HG03064 (cell line): Measurements from ENCODE around the gene FAM81A.
"Not testable (repeated sequence)": the region's sequence is repeated elsewhere in the genome, so short reads cannot be mapped to it uniquely, and the experiment has no call there.

ENCODE experiments used
- ATAC-seq: cut with Tn5 transposase; IDR thresholded peaks from one replicate; pipeline ENCODE4 v1.9.1; 2021; ENCODE audit warnings: low read depth; ENCODE audit not compliant: unreplicated experiment

FAM81A gene

DNA sequence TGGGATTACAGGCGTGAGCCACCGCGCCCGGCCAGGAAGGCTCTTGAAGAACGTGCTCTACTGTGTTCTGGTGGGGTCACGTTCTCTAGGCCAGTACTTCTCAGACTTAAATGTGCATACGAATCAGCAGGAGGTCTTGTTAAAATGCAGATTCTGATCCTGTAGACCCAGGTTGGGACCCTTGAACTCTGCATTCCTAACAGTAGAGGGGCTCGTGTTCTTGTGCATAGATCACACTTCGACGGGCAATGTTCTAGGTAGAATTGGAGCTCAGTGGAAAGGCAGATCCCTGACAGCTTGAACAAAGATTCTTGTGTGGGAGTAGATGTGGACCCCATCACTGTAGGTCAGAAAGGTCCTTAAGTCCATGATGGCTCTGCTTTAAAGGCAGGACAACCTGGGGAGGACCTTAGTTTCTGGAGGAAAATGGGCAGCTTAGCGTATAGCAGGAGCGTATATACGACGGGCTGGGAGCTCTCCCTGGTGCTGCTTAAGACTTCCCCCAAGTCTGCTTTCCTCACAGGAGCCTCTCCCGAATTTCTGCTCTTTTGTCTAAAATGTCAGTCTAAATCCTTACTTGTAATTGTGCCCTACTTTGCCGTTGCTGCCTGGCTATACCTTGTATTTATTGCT lies 16.9 kb upstream of the FAM81A start:
- ATAC-seq = no peak

DNA sequence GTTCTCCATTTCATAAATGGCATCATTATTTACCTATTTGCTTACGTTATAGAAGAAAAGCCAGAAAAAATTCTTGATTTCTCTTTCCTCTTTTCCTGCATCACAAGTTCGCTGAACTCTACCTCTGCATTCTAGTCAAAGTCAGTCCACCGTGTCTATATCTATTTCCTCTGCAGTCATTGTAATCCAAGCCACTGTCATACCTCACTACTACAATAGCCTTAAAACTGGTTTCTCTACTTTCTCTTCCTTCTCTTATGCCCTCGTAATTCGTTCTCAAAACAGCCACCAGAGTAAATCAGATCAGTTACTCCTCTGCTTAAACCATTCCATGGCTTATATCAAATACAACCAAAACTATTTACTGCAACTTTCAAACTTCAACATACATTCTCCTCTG lies 13.4 kb upstream of the FAM81A start:
- no peak for ATAC-seq

GRCh38 chr15:59428898-59429297 lies 9.1 kb upstream of the FAM81A start:
- ATAC-seq = not testable (repeated sequence)

- no peak for ATAC-seq
These were observed 5.6 kb upstream of the FAM81A start for GRCh38 chr15:59432389-59432788.

DNA sequence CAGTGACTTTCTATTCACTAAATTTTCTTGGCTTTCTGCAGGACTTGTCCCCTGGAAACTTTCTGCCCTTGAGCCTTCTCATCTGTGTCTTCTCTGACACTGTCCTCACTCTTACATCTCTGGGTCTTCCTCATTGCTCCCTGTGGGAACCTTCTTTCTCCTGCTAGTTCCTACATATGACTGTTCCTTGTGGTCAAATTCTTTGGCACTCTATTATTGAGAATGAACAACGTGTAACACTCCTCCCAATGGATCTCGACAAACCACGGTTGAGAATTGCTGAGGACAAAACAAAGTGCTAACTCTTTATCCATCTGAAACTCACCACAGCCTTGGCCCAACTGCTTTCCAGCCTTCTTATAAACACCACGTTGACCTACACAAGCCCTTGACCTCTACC lies 3.5 kb upstream of the FAM81A start:
- no peak for ATAC-seq

DNA sequence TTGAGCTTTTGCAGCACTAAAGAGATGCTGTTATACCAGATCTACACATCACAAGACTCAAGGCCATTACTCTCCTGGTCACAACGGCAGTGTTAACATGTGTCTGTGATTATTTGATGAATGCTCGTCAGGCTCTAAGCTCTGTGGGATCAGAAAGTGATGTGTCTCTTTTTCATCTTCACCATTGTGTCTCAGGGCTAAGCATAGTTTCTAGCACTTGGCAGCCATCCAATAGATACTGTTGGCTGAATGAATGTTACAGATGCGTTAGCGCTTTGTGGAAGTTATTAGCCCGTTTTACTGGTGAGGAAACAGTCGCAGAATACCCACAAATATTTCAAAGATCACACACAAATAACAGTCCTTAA lies 1.2 kb upstream of the FAM81A start:
- no peak for ATAC-seq

- ATAC-seq = no peak
These were observed 707 bp upstream of the FAM81A start for GRCh38 chr15:59437142-59437816.

DNA sequence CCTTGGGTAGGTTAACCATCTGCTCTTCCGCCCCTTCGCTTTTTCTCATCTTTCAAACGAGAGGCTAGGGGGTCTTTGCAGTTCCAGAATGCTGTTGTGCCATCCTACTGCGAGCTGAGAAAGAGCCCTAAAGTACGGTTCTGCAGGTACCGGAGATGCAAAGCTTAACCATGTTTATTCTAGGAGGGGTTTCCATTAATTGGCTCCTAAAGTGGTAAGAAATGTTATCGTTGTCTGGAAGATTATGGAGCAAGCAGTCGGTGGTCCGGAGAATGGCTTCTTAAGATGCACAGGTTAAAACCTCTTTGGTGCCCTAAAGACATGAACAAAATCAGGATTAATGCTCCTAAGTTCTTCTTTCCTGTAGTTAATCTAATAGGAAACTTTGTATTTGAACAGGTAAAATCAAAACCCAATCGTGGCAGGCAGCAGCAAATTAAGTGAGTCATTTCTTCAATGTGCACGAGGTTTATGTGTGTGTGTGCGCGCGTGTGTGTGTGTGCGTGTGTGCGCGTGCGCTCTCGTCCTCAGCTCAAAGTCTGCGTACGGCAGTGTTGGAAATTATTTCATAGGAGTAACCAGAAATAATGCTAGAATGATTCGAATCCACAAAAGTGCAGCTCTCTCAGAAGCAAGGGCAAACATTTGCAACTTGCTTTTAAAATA lies 772 bp downstream of the FAM81A start:
- no peak for ATAC-seq

- no peak for ATAC-seq
These were observed 1.6 kb downstream of the FAM81A start for GRCh38 chr15:59439576-59439975.

- ATAC-seq = peak; percentile 45
These were observed 5.5 kb downstream of the FAM81A start for GRCh38 chr15:59443341-59444072.

GRCh38 chr15:59444081-59444835 lies 6.3 kb downstream of the FAM81A start:
- ATAC-seq = no peak

DNA sequence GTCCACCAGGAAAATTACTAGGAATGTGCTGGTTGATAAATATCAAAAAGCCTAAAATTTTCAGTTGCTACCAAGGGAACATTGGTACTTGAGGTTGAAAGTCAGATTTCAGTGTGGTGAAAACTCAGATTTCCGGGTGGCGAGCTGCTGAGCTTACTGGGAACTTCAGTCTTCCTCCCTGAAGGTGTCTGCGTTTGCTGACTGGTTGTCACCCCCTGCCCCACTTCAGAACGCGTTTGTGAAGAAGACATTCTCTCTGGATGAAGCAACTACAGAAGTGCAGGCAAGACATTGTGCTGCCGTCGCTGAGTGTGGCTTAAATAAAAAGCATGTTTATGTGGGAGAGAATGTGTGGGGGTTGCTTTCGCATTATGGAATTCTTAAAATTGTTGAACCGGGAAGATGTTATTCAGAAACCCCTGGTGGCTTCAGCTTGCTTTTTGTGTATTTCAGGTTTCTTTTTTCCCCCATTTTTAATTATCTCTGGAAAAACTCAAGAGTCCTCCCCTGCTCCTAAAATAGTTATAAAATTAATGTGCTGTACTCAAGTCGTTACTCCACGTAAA lies 7.1 kb downstream of the FAM81A start:
- ATAC-seq = no peak

GRCh38 chr15:59446232-59446957 lies 8.4 kb downstream of the FAM81A start:
- ATAC-seq = no peak

DNA sequence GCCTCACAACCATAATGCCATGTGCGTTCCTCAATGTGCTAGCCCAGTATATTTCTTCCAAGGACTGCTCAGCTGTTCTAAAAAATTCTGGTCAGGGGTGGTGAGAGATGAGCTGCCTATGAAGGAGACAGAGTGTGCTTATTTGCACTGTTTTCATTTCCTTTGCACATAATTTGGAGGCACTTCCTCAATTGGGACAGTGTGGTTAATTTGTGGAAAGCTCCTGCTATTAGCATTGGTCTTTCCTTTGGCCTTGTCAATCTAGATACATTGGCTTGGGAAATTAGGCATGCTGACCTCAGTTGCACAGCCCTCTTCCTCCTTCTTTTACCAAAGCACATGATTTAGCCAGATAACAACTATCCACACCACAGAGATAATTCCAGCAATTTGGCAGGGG lies 9.4 kb downstream of the FAM81A start:
- ATAC-seq = no peak

GRCh38 chr15:59448871-59449270 lies 10.9 kb downstream of the FAM81A start:
- ATAC-seq = no peak

DNA sequence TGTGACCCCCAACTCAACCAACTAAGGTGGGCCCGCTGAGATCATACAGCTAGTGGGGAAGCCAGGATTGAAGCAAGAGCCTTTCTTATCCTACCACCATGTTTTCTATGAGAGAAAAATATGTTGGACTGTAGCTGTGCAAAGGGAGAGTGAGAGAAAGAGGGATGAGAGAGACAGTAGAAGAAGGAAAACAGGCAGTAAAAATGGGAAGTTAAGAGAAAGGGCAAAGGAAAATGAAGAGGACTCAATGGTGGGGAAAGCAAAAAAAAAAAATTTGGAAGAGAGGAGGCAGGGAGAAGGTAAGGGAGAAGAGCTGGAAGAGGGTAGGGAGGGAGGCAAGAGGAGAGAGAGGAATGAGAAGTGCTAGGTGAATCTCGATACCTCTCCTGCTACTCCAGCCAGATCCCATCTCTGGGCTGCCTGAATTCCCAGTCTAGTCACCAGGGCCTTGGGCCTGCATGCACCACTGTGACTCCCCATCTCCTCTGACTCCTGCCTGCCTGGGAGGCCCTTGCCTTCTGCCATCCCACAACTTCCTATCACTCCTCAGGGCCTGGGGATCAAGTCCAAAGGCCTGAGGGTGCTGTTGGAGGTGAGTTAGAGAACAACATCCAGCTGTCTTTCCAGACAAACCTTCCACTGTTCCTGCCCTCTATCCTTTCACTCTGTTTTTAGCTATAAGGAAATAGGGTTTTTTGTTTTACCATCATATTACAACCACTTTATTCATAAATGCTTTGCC lies 15.7 kb downstream of the FAM81A start:
- ATAC-seq = no peak

DNA sequence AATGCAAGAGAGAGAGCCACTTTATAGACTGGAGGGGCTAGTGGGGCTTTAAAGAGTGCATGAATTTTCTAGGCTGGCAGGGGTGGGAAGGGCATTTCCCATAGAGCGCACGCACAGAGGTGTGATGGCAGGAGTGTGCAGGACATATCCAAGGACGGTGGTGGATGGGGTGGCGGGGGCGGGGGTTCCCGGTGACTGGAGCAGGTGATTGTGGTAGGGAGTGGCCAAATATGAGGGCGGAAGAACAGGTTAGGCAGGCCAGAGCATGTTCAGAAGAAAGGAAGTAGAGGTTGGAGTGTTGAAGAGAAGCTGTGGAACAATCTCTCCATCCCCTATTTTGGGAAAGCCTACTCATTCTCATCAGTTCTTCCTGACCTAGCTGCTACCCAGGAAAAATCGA lies 18.1 kb downstream of the FAM81A start:
- no peak for ATAC-seq

DNA sequence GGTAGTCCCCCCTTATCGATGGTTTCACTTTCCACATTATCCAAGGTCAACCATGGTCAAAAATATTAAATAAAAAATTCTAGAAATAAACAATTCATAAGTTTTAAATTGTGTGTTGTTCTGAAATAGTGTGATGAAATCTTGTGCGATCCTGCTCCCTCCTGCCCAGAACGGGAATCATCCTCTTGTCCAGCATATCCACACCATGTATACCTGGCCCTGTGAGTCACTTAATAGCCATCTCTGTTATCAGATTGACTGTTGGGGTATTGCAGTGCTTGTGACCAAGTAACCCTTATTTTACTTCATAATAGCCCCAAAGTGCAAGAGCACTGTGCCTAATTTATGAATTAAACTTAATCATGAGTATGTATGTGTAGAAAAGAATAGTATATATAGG lies 19.1 kb downstream of the FAM81A start:
- no peak for ATAC-seq

DNA sequence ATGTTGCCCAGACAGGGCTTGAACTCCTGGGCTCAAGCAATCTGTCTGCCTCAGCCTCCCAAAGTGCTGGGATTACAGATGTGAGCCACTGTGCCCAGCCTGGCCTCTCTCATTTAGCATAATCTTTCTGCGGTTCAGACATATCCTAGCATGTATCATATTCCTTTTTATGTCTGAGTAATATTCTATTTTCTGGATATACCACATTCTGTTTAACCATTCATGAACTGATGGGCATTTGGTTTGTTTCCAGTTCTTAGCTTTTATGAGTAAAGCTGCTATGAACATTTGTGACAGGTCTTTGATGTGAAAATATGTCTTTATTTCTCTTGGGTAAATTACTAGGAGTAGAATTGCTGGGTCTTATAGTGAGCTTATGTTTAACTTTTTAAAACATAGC lies 23.5 kb downstream of the FAM81A start:
- ATAC-seq = no peak
